ENCODE measurements around the gene ZNF732.

GRCh38 chr4:271492-272103 is 33.7 kb downstream of the ZNF732 start:
- TF ChIP-seq POLR2A (IDR thresholded peaks at IDR 0.05), result no peak
- TF ChIP-seq CTCF (IDR thresholded peaks at IDR 0.05), result no peak
